ENCODE results near the gene CCM2.

The CCM2 gene

GRCh38 chr7:44972562-44972961 lies 27.4 kb upstream of the CCM2 start:
- H2AFZ ChIP-seq (ENCODE audit: low read depth, low read length), result no peak overlapping the region
- TF ChIP-seq, protein P1, sequence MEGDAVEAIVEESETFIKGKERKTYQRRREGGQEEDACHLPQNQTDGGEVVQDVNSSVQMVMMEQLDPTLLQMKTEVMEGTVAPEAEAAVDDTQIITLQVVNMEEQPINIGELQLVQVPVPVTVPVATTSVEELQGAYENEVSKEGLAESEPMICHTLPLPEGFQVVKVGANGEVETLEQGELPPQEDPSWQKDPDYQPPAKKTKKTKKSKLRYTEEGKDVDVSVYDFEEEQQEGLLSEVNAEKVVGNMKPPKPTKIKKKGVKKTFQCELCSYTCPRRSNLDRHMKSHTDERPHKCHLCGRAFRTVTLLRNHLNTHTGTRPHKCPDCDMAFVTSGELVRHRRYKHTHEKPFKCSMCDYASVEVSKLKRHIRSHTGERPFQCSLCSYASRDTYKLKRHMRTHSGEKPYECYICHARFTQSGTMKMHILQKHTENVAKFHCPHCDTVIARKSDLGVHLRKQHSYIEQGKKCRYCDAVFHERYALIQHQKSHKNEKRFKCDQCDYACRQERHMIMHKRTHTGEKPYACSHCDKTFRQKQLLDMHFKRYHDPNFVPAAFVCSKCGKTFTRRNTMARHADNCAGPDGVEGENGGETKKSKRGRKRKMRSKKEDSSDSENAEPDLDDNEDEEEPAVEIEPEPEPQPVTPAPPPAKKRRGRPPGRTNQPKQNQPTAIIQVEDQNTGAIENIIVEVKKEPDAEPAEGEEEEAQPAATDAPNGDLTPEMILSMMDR (IDR thresholded peaks at IDR 0.05; ENCODE audit: borderline replicate concordance, extremely low read depth, low read length, poor library complexity, severe bottlenecking), result no peak
- TF ChIP-seq EZH2 (IDR thresholded peaks at IDR 0.05; ENCODE audit: borderline replicate concordance, low read depth, low read length, severe bottlenecking), result no peak
- no peaks in the 10 kb centered on the region for H3K9me3 ChIP-seq (ENCODE audit: insufficient read depth, low read length, severe bottlenecking)
- H3K4me2 ChIP-seq (ENCODE audit: insufficient read depth, low read length), result no peak overlapping the region
- no peak overlapping the region for H3K4me3 ChIP-seq (ENCODE audit: low read depth in 1 of 2, low read length in 2 of 2)
- peaks cover 26% of the 10 kb centered on the region for H3K36me3 ChIP-seq (ENCODE audit: insufficient read depth, low read length)
- no peak overlapping the region for H3K9ac ChIP-seq (ENCODE audit: low read depth, low read length)
- H3K79me2 ChIP-seq (ENCODE audit: insufficient read depth, low read length), result peaks cover 6% of the 10 kb centered on the region
- peaks cover 9% of the 10 kb centered on the region for H3K4me1 ChIP-seq (ENCODE audit: insufficient read depth, low read length)
- H3K27ac ChIP-seq (ENCODE audit: low read length), result no peak overlapping the region
- no peaks in the 10 kb centered on the region for H3K27me3 ChIP-seq (ENCODE audit: insufficient read depth, low read length, poor library complexity)
- no peaks in the 10 kb centered on the region for H4K20me1 ChIP-seq (ENCODE audit: insufficient read depth, low read length)
- ATAC-seq (ENCODE audit: insufficient read depth, low read depth), result no peak
- DNase-seq, result no peak

GRCh38 chr7:44973610-44974401 lies 26.2 kb upstream of the CCM2 start:
- ATAC-seq (ENCODE audit: insufficient read depth, low read depth), result peak; percentile 63
- Histone ChIP-seq H2AFZ (ENCODE audit: low read depth, low read length) (no peak overlapping the region), H3K4me1 (ENCODE audit: insufficient read depth, low read length) (peaks cover 21% of the 10 kb centered on the region), H3K4me3 (ENCODE audit: low read depth in 1 of 2, low read length in 2 of 2) (no peak overlapping the region), H4K20me1 (ENCODE audit: insufficient read depth, low read length) (no peaks in the 10 kb centered on the region), H3K79me2 (ENCODE audit: insufficient read depth, low read length) (peaks cover 18% of the 10 kb centered on the region), H3K27me3 (ENCODE audit: insufficient read depth, low read length, poor library complexity) (no peaks in the 10 kb centered on the region), H3K27ac (ENCODE audit: low read length) (no peak overlapping the region; the same call in 1 of the 2 replicates), H3K9me3 (ENCODE audit: insufficient read depth, low read length, severe bottlenecking) (no peaks in the 10 kb centered on the region), H3K4me2 (ENCODE audit: insufficient read depth, low read length) (no peak overlapping the region), H3K9ac (ENCODE audit: low read depth, low read length) (no peak overlapping the region), H3K36me3 (ENCODE audit: insufficient read depth, low read length) (peaks cover 32% of the 10 kb centered on the region)
- DNase-seq, result peak; percentile 65
- TF ChIP-seq, protein P1 (IDR thresholded peaks at IDR 0.05; ENCODE audit: borderline replicate concordance, extremely low read depth, low read length, poor library complexity, severe bottlenecking), result peak; percentile 69
- TF ChIP-seq EZH2 (IDR thresholded peaks at IDR 0.05; ENCODE audit: borderline replicate concordance, low read depth, low read length, severe bottlenecking), result no peak

DNA sequence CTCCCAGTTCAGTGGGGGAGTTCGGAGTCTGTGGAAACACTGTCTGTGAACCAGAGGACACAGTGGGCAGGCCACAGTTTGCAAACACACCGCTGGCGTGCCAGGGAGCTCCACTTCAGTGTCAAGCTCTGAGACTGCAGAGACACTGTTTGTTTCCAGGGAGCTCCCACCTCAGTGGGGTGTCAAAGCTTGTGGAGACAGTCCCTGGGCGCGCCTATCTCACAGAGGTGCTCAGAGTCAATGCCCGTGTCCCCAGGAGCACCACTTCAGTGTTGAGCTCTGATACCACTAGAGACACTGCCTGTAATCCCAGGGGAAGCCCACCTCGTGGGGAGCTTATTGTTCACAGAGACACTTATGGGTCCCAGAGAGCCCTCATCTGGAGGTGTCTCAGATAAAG lies 25.5 kb upstream of the CCM2 start:
- TF ChIP-seq, protein P1 (IDR thresholded peaks at IDR 0.05; ENCODE audit: borderline replicate concordance, extremely low read depth, low read length, poor library complexity, severe bottlenecking), result no peak
- no peak for TF ChIP-seq EZH2 (IDR thresholded peaks at IDR 0.05; ENCODE audit: borderline replicate concordance, low read depth, low read length, severe bottlenecking)
- no peak for ATAC-seq (ENCODE audit: insufficient read depth, low read depth)
- H3K27me3 ChIP-seq (ENCODE audit: insufficient read depth, low read length, poor library complexity), result no peaks in the 10 kb centered on the region
- H3K4me2 ChIP-seq (ENCODE audit: insufficient read depth, low read length), result no peak overlapping the region
- H3K27ac ChIP-seq (ENCODE audit: low read length), result no peak overlapping the region
- no peaks in the 10 kb centered on the region for H3K9me3 ChIP-seq (ENCODE audit: insufficient read depth, low read length, severe bottlenecking)
- H3K4me1 ChIP-seq (ENCODE audit: insufficient read depth, low read length), result peaks cover 28% of the 10 kb centered on the region
- H3K4me3 ChIP-seq (ENCODE audit: low read depth in 1 of 2, low read length in 2 of 2), result no peak overlapping the region
- no peak for DNase-seq
- peaks cover 21% of the 10 kb centered on the region for H3K79me2 ChIP-seq (ENCODE audit: insufficient read depth, low read length)
- H3K9ac ChIP-seq (ENCODE audit: low read depth, low read length), result no peak overlapping the region
- H4K20me1 ChIP-seq (ENCODE audit: insufficient read depth, low read length), result no peaks in the 10 kb centered on the region
- H2AFZ ChIP-seq (ENCODE audit: low read depth, low read length), result no peak overlapping the region
- H3K36me3 ChIP-seq (ENCODE audit: insufficient read depth, low read length), result peaks cover 32% of the 10 kb centered on the region

Data from DND-41 (cell line).